GM15510 (cell line): Measurements from ENCODE around the gene UBN1.

Experiments
- POLR2A ChIP-seq: IDR thresholded peaks from 3 replicates; pipeline ENCODE4 v1.6.1; 2011; ENCODE audit warnings: borderline replicate concordance; ENCODE audit not compliant: insufficient read length; ENCODE audit errors: extremely low read depth

UBN1 gene

GRCh38 chr16:4811242-4811641 is 36.0 kb upstream of the UBN1 start:
- no peak for TF ChIP-seq POLR2A

GRCh38 chr16:4811773-4812172 is 35.5 kb upstream of the UBN1 start:
- no peak for TF ChIP-seq POLR2A

- no peak for TF ChIP-seq POLR2A
These were observed 33.9 kb upstream of the UBN1 start for GRCh38 chr16:4813251-4814003.

GRCh38 chr16:4814046-4814445 is 33.2 kb upstream of the UBN1 start:
- no peak for TF ChIP-seq POLR2A

GRCh38 chr16:4814542-4815173 is 32.6 kb upstream of the UBN1 start:
- TF ChIP-seq POLR2A = no peak

GRCh38 chr16:4820652-4821051 is 26.6 kb upstream of the UBN1 start:
- TF ChIP-seq POLR2A = no peak

- TF ChIP-seq POLR2A = no peak
These were observed 22.1 kb upstream of the UBN1 start for GRCh38 chr16:4825196-4825595.

- no peak for TF ChIP-seq POLR2A
These were observed 20.8 kb upstream of the UBN1 start for GRCh38 chr16:4826526-4826925.

GRCh38 chr16:4826980-4827379 is 20.3 kb upstream of the UBN1 start:
- TF ChIP-seq POLR2A = no peak

GRCh38 chr16:4828567-4829321 is 18.5 kb upstream of the UBN1 start:
- TF ChIP-seq POLR2A = no peak

- no peak for TF ChIP-seq POLR2A
These were observed 16.9 kb upstream of the UBN1 start for GRCh38 chr16:4830408-4830807.

- no peak for TF ChIP-seq POLR2A
These were observed 15.7 kb upstream of the UBN1 start for GRCh38 chr16:4831616-4832015.

GRCh38 chr16:4832698-4833343 is 14.5 kb upstream of the UBN1 start:
- no peak for TF ChIP-seq POLR2A

- no peak for TF ChIP-seq POLR2A
These were observed 13.7 kb upstream of the UBN1 start for GRCh38 chr16:4833584-4833983.

- no peak for TF ChIP-seq POLR2A
These were observed 10.6 kb upstream of the UBN1 start for GRCh38 chr16:4836727-4837126.

- TF ChIP-seq POLR2A = no peak
These were observed 9.4 kb upstream of the UBN1 start for GRCh38 chr16:4837733-4838501.
